ENCODE results near the gene CHST15.
"Not testable (repeated sequence)": the region's sequence is repeated elsewhere in the genome, so short reads cannot be mapped to it uniquely, and the experiment has no call there.

Gene CHST15

GRCh38 chr10:124097883-124098282, 4.5 kb upstream of the CHST15 start:
- DNase-seq = no peak

- no peak for DNase-seq
Observed at GRCh38 chr10:124096494-124096893, 3.1 kb upstream of the CHST15 start.

GRCh38 chr10:124095801-124096200, 2.4 kb upstream of the CHST15 start:
- not testable (repeated sequence) for DNase-seq

- DNase-seq = no peak
Observed at GRCh38 chr10:124095096-124095495, 1.7 kb upstream of the CHST15 start.

- DNase-seq = no peak
Observed at GRCh38 chr10:124094419-124094785, 1.0 kb upstream of the CHST15 start.

GRCh38 chr10:124093774-124094418, 498 bp upstream of the CHST15 start:
- DNase-seq = not testable (repeated sequence)

- peak; percentile 77 for DNase-seq
Observed at GRCh38 chr10:124092250-124092859, 1.0 kb downstream of the CHST15 start.

- DNase-seq = no peak
Observed at GRCh38 chr10:124091646-124092249, 1.6 kb downstream of the CHST15 start.

- no peak for DNase-seq
Observed at GRCh38 chr10:124090601-124091209, 2.7 kb downstream of the CHST15 start.

- no peak for DNase-seq
Observed at GRCh38 chr10:124089859-124090258, 3.5 kb downstream of the CHST15 start.

GRCh38 chr10:124088915-124089314, 4.5 kb downstream of the CHST15 start:
- DNase-seq = no peak

- no peak for DNase-seq
Observed at GRCh38 chr10:124087672-124088634, 5.4 kb downstream of the CHST15 start.

GRCh38 chr10:124086787-124087671, 6.4 kb downstream of the CHST15 start:
- no peak for DNase-seq

GRCh38 chr10:124086097-124086710, 7.2 kb downstream of the CHST15 start:
- DNase-seq = no peak

GRCh38 chr10:124085680-124086079, 7.7 kb downstream of the CHST15 start:
- DNase-seq = no peak

GRCh38 chr10:124084708-124085107, 8.7 kb downstream of the CHST15 start:
- DNase-seq = no peak

- DNase-seq = no peak
Observed at GRCh38 chr10:124083740-124084397, 9.5 kb downstream of the CHST15 start.

GRCh38 chr10:124083047-124083739, 10.2 kb downstream of the CHST15 start:
- DNase-seq = no peak

- no peak for DNase-seq
Observed at GRCh38 chr10:124082555-124082954, 10.8 kb downstream of the CHST15 start.

GRCh38 chr10:124081547-124082140, 11.8 kb downstream of the CHST15 start:
- no peak for DNase-seq

Data from CD4-positive, alpha-beta T cell treated with Interleukin-15 for 1 hour (primary cell).